Activated T-helper 1 cell treated with anti-CD3 and anti-CD28 coated beads, Interleukin-2, amount 50 U/mL, for 16 hours (primary cell): Measurements from ENCODE around the gene KCNAB2.

Experiments
- DNase-seq, 2 donors: peaks; one replicate each; pipeline ENCODE4 v3.0.0-alpha.2; 2020; ENCODE audit warnings: low read depth in 1 of 2, low spot score in 1 of 2

KCNAB2 gene

GRCh38 chr1:6095511-6096242, 50.0 kb downstream of the KCNAB2 start:
- no peak for DNase-seq

- no peak for DNase-seq
These were observed 50.8 kb downstream of the KCNAB2 start for GRCh38 chr1:6096243-6097116.

GRCh38 chr1:6097117-6097595, 51.5 kb downstream of the KCNAB2 start:
- DNase-seq: no peak

- no peak for DNase-seq
These were observed 52.1 kb downstream of the KCNAB2 start for GRCh38 chr1:6097824-6098223.

- DNase-seq: no peak
These were observed 52.9 kb downstream of the KCNAB2 start for GRCh38 chr1:6098303-6099215.

- no peak for DNase-seq
These were observed 53.6 kb downstream of the KCNAB2 start for GRCh38 chr1:6099297-6099696.

GRCh38 chr1:6099787-6100765, 54.4 kb downstream of the KCNAB2 start:
- DNase-seq: no peak

- no peak for DNase-seq
These were observed 55.4 kb downstream of the KCNAB2 start for GRCh38 chr1:6100861-6101783.

- no peak for DNase-seq
These were observed 56.3 kb downstream of the KCNAB2 start for GRCh38 chr1:6101826-6102531.

- no peak for DNase-seq
These were observed 56.8 kb downstream of the KCNAB2 start for GRCh38 chr1:6102532-6102845.

- no peak for DNase-seq
These were observed 57.6 kb downstream of the KCNAB2 start for GRCh38 chr1:6103111-6103853.

- DNase-seq: no peak
These were observed 58.3 kb downstream of the KCNAB2 start for GRCh38 chr1:6103854-6104530.

- no peak for DNase-seq
These were observed 58.9 kb downstream of the KCNAB2 start for GRCh38 chr1:6104631-6105030.

- no peak for DNase-seq
These were observed 59.6 kb downstream of the KCNAB2 start for GRCh38 chr1:6105218-6105679.

GRCh38 chr1:6105763-6106162, 60.1 kb downstream of the KCNAB2 start:
- no peak for DNase-seq

- DNase-seq: no peak
These were observed 60.6 kb downstream of the KCNAB2 start for GRCh38 chr1:6106321-6106731.

GRCh38 chr1:6106977-6107376, 61.3 kb downstream of the KCNAB2 start:
- no peak for DNase-seq
